ENCODE data around the gene KRT76.
A peak's percentile ranks its signal among the peaks of the same experiment; 100 is the strongest.

Gene KRT76

GRCh38 chr12:52776913-52777395 lies at the start of gene KRT76:
Gene KRT76 (minus strand): TSS chr12:52777345. CDS start chr12:52777291, 54 bp downstream.
- DNase-seq, result no peak

GRCh38 chr12:52825961-52826360 lies 48.8 kb upstream of the KRT76 start:
- DNase-seq, result no peak

- no peak for DNase-seq
Measured at GRCh38 chr12:52824741-52825410, 47.7 kb upstream of the KRT76 start.

- no peak for DNase-seq
Measured at GRCh38 chr12:52823761-52824450, 46.8 kb upstream of the KRT76 start.

- no peak for DNase-seq
Measured at GRCh38 chr12:52822771-52823510, 45.8 kb upstream of the KRT76 start.

GRCh38 chr12:52821826-52822660 lies 44.9 kb upstream of the KRT76 start:
- DNase-seq, result no peak

GRCh38 chr12:52821071-52821730 lies 44.1 kb upstream of the KRT76 start:
- no peak for DNase-seq

GRCh38 chr12:52820521-52820920 lies 43.4 kb upstream of the KRT76 start:
- no peak for DNase-seq

GRCh38 chr12:52819731-52820510 lies 42.8 kb upstream of the KRT76 start:
- no peak for DNase-seq

GRCh38 chr12:52818887-52819420 lies 41.8 kb upstream of the KRT76 start:
- no peak for DNase-seq

GRCh38 chr12:52818388-52818787 lies 41.2 kb upstream of the KRT76 start:
- no peak for DNase-seq

GRCh38 chr12:52817699-52818238 lies 40.6 kb upstream of the KRT76 start:
- no peak for DNase-seq

GRCh38 chr12:52817003-52817698 lies 40.0 kb upstream of the KRT76 start:
- DNase-seq, result no peak

- no peak for DNase-seq
Measured at GRCh38 chr12:52815676-52816588, 38.8 kb upstream of the KRT76 start.

GRCh38 chr12:52815161-52815560 lies 38.0 kb upstream of the KRT76 start:
- DNase-seq, result no peak

- DNase-seq, result no peak
Measured at GRCh38 chr12:52814710-52815155, 37.6 kb upstream of the KRT76 start.

- DNase-seq, result peak; percentile 73
Measured at GRCh38 chr12:52813885-52814709, 37.0 kb upstream of the KRT76 start, which contains the start of gene KRT4. Gene KRT4 (minus strand): TSS chr12:52814116. CDS start chr12:52814058, 58 bp downstream.
